Ishikawa (cell line): Measurements from ENCODE around the gene MVP.

ENCODE experiments used
- CREB1 ChIP-seq: IDR thresholded peaks from 2 replicates; pipeline ENCODE4 v1.6.1; 2012; ENCODE audit warnings: low read depth
- EP300 ChIP-seq: IDR thresholded peaks from 2 replicates; pipeline ENCODE4 v1.6.1; 2012; ENCODE audit warnings: borderline replicate concordance
- YY1 ChIP-seq: IDR thresholded peaks from 2 replicates; pipeline ENCODE4 v1.6.1; 2012; ENCODE audit warnings: low read depth
- TF ChIP-seq, protein P1 (sequence below): IDR thresholded peaks from 2 replicates; pipeline ENCODE4 v1.6.1; 2012; ENCODE audit warnings: low read depth, mild to moderate bottlenecking

DNA sequence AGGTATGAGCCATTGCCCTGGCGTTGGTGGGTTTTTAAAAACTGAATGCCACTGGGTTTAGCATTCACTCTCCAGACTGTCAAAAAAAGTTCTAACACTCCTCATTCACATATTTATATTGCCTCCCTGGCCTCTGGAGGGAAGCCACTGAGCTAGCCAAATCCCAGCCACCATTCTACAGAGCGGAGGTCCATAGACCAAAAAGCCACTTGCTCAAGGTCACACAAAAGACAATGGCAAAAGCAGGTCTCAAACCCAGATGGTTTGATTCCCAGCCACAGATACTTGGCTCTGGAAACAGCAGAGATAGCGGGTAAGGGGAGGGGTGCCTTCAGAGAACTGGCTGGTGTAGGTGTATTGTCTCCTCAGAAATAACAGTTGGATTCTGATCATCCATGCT, 60.8 kb downstream of the MVP start:
- TF ChIP-seq CREB1 (no peak), EP300 (no peak), YY1 (no peak)
- TF ChIP-seq, protein P1, sequence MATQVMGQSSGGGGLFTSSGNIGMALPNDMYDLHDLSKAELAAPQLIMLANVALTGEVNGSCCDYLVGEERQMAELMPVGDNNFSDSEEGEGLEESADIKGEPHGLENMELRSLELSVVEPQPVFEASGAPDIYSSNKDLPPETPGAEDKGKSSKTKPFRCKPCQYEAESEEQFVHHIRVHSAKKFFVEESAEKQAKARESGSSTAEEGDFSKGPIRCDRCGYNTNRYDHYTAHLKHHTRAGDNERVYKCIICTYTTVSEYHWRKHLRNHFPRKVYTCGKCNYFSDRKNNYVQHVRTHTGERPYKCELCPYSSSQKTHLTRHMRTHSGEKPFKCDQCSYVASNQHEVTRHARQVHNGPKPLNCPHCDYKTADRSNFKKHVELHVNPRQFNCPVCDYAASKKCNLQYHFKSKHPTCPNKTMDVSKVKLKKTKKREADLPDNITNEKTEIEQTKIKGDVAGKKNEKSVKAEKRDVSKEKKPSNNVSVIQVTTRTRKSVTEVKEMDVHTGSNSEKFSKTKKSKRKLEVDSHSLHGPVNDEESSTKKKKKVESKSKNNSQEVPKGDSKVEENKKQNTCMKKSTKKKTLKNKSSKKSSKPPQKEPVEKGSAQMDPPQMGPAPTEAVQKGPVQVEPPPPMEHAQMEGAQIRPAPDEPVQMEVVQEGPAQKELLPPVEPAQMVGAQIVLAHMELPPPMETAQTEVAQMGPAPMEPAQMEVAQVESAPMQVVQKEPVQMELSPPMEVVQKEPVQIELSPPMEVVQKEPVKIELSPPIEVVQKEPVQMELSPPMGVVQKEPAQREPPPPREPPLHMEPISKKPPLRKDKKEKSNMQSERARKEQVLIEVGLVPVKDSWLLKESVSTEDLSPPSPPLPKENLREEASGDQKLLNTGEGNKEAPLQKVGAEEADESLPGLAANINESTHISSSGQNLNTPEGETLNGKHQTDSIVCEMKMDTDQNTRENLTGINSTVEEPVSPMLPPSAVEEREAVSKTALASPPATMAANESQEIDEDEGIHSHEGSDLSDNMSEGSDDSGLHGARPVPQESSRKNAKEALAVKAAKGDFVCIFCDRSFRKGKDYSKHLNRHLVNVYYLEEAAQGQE = no peak
